GM21367 (cell line): ENCODE data around the gene COPS4.
"Not testable (repeated sequence)": the region's sequence is repeated elsewhere in the genome, so short reads cannot be mapped to it uniquely, and the experiment has no call there.

Source experiments
- ATAC-seq: cut with Tn5 transposase; IDR thresholded peaks from one replicate; pipeline ENCODE4 v1.9.1; 2021; ENCODE audit not compliant: unreplicated experiment

The COPS4 gene

DNA sequence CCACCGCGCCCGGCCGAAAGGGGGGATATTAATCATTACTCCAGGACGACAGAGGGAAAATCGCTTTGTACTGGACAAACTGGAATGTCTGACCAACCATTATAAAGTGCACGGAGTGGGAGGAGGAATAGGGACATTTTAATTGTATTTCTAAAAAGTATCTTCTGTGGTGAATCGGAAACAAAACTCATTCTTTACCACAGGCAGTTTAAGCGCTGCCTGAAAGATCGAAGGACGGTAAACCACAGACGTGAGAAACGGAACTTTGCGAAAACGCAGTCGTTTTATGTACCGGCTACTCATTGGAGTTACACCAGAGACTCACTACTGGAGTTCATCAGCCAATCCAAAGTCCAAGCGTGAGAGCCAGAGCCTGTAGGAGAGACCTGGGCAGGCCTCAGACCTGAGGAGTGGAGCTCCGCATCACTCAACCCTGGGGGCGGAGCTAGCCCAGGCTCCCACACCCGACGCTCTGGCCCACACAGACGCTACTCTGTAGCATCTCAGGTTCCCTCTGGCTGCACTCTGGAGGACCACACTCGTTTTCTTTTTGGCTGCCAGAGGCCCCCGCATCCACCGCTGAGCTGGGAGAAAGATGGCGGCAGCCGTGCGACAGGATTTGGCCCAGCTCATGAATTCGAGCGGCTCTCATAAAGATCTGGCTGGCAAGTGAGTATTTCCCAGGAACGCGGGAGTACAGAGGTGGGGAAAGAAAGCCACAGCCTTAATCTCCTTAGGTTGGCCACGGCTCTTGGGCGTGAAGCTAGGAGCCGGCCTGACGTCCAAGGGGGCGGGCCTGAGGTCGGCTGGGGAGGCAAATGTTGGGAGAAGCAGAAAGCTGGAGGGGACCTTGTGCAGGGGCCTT is at the start of gene COPS4:
Gene COPS4, plus strand, starts transcription at position 554 of the 865 bp plus-strand sequence. Its CDS starts 42 bp downstream, at position 596.
- ATAC-seq = peak; percentile 96

DNA sequence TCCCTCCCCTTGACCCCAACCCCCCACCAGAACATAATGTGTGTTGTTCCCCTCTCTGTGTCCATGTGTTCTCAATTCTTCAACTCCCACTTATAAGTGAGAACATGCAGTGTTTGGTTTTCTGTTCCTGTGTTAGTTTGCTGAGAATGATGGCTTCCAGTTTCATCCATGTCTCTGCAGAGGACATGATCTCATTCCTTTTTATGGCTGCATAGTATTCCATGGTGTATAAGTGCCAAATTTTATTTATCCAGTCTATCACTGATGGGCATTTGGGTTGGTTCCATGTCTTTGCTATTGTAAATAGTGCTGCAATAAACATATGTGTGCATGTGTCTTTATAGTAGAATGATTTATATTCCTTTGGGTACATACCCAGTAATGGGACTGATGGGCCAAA is 47.5 kb upstream of the COPS4 start:
- ATAC-seq = not testable (repeated sequence)

DNA sequence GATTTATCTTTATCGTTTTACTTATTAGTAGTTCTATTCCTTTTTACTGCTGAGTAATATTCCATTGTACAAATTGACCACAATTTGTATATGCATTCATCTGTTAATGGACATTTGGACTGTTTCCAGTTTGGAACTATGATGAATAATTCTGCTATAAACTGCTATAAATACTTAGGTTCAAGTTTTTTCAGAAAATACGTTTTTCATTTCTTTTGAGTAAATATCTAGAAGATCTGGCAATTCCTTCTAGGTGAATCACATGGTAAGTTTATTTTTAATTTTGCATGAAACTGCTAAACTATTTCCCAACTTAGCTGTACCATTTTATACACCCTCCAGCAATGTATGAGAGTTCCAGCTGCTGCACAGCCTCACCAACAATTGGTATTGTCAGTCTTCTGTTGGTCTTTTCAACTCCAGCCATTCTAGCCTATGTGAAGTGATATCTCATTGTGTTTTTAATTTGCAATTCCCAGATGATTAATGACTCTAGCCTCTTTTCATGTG is 46.6 kb upstream of the COPS4 start:
- no peak for ATAC-seq

DNA sequence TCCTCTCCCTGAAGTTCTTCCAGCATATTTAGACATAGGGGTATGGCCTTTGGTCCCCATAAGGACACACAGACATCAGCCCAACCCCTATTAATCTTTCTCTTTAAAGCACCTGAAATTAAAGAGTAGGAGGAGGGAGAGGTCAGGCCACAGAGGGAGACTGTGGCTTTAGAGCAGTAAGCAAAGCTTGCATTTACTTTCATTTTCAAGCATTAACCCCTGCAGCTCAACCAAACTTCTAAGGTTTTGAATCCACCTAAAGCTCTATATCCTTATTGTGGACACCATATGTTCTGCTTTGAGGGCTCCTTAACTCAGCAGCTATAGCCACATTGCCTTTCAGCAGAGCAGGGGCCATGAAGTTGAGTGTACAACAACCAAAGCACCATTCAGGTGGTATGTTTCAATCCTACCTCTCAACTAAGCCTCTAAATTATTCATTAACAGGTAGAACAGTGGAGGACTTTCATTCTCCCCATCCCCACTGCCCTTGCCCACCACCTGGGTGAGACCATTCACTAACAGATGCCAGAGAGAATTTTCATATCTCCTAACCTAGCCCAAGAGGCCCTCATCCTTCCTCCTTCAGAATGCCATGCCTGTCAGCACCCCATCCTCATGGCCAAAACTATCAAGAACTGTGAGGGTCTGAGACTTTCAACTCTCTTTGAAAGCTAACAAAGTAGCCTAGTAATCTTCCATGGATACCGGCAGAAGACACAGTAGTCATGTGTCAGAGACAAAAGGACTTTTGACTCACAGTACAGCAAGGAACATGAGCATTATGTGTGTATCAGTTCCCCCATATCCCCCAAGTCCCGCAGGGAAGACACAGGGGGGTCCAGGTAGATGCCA is 45.2 kb upstream of the COPS4 start:
- ATAC-seq = peak; percentile 89

DNA sequence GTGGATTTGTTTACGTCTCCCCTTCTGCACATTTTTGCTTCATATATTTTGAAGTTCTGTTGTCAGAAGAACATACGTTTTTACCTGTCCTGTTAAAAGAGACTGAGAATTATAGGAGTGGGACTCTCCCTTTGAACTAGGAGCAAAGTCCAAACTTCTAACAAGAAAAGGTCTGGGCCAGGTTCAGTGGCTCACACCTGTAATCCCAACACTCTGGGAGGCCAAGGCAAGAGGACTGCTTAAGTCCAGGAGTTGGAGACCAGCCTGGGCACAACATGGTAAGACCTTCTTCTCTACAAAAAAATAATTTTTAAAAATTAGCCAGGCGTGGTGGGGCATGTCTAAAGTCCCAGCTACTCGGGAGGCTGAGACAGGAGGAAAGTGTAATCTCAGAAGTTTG is 40.1 kb upstream of the COPS4 start:
- no peak for ATAC-seq

DNA sequence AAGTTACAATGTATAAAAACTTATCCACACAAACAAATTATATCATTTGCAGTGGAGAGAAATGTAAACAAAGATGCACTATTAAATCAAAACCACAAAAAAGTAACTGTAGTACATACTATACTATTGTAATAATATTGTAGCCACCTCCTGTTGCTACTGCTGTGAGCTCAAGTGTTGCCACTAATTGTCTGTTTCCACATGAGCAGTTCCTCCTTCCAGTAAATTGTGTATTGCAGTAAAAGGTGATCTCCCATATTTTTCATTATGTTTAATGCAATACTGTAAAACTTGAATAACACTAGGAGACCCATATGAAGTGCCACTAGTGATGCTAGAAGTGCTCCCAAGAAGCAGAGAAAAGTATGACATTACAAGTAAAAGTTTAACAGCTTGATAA is 36.1 kb upstream of the COPS4 start:
- ATAC-seq = no peak

DNA sequence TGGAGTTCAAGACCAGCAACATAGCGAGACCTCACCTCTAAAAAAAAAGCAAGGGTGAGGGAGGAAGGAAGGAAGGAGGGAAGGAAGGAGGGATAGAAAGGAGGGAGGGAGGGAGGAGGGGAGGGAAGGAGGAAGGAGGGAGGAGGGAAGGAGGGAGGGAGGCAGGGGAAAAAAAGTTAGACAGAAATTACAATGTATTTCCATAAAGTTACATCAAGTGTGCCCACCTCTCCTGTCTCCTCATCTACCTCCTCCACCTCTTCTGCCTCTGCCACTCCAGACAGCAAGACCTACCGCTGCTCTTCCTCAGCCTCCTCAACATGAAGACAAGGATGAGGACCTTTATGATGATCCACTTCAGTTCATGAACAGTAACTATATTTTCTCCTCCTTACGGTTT is 32.7 kb upstream of the COPS4 start:
- no peak for ATAC-seq

DNA sequence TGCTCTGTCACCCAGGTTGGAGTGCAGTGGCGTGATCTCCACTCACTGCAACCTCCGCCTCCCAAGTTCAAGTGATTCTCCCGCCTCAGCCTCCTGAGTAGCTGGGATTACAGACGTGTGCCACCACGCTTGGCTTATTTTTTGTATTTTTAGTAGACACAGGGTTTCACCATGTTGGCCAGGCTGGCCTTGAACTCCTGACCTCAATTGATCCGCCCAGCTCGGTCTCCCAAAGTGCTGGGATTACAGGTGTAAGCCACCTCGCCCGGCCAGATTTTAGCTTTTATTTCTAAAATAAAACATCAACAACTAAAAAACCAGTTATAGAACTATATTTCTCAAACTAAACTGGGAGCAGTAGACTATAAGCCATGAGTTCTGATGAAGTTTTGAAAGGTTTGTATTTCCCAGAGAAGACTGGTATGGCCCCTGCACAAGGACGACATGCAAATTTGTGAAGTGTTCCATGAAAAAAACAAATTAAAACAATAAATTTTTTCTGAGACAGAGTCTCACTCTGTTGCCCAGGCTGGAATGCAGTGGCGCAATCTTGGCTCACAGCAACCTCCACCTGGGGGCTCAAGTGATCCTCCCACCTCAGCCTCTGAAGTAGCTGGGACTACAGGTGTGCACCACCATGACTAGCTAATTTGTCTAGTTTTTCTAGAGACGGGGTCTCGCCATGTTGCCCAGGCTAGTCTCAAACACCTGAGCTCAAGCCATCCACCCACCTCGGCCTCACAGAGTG is 31.8 kb upstream of the COPS4 start:
- ATAC-seq = not testable (repeated sequence)

DNA sequence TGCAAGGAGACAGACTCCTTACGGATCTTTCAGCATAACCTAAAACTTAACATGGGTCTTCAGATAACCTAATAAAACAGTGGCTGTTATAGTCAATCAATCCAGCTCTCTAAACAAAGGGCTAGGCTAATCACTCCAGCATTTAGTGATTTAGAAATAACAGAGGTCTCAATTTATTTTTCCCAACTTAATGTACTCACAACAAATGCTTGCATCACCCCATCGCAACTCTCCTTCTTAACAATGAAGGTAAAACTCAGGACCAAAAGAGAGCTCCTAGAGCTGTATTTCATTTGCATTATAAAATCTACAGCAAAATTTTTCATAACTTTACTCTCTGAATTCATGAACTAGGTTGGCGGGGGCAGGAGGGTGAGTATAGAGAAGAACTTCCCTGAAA is 25.5 kb upstream of the COPS4 start:
- no peak for ATAC-seq

DNA sequence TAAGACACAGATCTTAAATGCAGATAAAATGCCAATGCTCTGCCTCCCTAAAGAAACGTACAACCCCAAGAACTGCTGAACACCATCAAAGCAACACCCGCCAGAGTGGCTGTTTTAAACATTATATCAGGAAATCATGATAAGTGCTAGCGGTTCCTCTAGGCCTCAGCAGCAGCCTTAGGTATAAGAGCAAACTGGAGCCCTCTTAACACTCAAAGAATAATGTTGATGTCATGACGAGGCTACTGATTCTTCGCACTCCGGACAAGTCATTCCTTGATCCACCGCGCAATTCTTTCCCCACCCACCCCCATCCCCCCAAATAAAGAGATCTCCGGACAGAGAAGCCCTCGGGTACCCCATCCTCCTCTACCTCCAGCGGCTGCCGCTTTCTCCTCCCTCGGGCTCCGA is 24.9 kb upstream of the COPS4 start:
- ATAC-seq = no peak

DNA sequence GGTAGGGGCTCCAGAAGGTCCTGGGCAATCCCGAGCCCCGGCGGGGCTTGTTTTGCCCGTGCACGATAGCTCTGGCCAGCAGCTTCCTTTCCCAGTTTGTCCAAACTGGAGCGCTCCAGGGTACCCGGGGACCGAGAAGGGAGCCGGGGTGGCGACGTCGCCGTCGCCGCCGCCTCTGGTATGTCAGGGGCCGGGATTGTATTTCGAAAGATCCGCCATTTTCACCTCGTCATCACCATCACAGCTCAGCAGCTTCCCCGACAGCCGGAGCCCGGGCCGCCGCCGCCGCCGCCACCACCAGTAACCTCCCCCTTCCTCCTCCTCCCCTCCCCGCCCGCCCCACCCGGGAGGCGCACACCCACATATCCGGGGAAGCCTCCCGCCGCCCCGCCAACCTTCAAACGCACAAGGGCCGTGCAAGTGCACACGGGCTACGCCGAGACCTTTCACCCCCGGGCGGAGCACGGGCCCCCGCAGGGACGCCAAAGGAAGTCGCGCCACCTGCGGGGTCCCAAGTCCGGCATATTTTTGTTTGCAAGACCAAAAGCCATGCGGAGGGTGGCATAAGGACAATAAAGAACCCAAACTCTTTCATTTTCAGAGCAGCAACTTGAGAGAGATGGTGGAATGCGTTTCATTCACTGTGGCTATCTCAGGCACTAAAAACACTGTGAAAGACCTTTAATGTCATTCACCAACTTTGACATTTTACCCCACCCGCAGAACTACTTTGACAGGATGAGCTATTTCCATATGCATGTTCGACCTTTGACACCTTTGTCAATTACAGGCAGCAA is 24.3 kb upstream of the COPS4 start, which contains the start of gene LIN54:
Gene LIN54, minus strand, starts transcription at position 302 of the 797 bp plus-strand sequence. CDS start 25,979 bp downstream, outside the sequence.
- ATAC-seq = peak; percentile 31

DNA sequence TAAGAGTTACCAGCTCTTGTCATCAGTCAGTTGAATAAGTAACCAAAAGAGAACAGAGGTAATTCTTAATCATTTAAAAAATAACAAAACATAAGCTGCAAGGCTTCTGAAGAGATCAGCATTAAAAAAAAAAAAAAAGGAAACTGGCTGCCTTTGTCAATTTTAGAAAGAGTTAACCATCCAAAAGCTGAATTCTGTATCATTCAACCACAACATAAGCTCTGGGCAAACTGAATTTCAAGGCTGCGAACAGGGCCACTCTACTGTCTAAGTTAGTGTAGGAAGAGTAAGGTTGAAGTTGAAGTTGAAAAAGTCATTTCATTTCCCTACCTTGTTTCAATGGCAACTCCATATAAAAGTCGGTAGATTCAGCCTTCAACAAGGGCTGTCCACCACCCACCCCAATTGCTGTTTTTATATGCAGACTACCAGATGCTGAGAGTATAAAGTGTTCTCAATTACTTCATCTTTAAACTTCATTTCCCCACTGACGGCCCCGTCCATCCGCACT is 23.2 kb upstream of the COPS4 start:
- ATAC-seq = no peak

DNA sequence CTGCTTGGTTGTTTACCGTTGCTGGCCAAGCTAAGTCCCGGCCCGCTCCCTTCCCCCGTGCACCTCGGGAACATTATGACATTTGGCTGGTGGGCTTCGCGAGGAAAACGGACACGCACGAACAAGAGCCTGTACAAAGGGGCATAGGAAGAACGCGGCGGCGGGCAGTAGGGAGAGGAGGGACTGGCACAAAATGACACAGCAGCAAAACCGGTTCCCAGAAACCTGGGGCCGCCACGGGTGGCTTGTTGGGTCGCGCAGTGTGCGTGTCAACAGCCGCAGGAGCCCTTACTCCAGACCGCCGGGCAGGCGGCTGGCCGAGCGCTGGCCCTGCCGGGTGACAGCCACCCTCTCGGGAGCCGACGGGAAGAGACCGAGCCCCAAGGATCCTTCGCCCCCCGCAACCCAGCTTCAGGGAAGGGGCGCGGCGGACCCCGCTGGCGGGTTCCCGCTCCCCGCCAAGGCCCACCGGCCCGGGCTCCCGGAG is 22.7 kb upstream of the COPS4 start:
- no peak for ATAC-seq

DNA sequence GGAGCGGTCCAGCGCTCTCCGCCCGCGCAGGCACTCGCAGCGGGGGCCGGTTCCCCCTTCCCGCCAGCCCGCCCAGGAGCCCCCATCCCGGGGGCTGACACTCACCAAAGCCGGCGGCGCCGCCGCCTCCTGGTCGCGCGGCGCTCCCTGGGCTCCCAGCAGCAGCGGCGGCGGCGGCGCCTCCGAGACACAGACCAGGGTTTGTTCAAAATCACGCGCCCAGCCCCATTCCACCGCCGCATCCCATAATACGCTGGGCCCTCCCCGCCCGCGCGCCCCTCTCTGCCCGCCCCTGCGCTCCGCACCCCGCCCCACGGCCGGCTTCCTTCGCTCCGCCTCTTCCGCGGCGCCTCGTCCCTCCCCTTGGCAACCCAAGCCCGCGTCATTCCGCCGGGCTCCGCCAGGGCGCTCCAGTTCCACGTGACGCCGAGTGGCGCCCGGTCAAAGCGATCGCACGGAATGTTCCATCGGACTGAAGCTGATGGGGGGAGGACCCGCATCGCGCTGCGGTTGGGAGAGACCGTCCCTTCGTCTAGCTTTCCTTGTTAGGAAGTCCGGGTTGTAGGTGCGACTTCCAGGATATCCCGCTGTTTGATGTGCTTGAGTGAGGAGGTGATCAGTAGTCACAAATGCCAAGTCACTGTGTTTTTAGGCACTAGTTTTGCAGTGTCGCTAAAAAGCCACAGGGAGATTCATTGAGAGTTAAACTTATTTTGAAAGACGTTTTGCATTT is 22.1 kb upstream of the COPS4 start:
- peak; percentile 78 for ATAC-seq

DNA sequence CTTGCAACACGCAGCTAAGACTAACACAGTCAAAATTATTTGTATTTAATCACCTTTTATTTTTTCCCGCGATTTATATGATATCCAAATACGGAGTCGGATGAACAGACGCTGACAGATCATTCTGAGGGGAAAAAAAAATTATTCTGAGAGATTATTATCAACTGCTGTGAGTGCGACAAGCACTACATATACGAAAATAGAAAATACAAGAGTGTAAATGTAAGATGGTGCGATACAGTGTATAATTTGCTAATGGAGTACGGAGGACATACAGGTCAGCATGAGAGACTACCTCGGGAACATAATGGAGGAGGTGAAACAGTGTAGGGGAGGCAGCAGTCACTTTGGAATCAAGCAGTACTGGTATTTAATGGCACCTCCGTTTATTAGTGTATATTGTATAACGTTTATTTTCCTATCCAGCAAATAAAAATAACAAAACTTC is 21.5 kb upstream of the COPS4 start:
- no peak for ATAC-seq

DNA sequence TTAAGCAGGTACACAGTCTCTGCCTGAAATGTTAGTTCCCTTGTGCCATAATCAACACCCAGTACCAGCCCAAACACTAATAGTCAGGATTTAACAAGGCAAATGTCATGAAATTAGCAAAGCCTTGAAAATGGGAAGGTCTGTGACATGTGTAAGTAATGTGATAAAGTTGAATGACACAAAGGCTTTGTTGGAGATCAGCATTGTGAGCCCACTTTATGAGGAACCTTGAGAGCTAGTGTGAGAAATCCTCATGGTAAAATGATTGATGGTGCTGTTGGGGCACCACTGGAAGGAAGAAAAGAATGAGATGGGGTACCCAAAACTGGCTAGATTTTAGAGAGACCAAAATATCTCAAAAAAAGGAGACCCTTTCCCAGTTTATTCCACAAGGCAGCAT is 21.1 kb upstream of the COPS4 start:
- ATAC-seq = no peak

DNA sequence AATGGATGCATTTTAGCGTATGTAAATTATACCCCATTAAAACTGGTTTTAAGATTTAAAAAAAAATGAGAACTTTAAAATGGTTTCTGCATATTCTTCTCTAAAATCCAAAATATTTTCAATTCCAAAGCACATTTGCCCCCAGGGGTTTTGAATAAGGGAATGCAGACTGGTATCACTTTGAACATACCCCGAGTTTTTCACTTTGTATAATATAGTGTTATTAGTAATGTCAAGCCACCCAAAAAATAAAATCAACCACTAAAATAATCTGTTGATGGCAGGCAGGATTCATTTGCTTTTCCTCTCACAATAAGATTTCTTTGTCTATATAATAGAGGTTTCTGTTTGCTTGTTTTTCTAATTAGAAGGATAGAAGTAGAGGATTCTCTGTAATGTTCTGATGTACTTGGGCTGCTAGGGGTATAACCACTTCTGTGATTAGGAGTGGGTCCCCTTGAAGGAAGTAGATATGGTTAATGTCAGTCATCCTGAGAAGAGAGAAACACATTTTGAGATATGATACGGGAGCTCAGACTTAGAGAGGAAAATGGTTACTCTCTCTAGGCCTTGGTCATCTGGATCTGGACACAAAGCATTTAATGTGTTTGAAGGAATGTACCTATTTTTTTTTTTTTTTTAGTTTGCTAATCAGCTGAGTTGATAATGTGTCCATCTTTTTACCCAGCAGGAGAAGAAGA is 15.0 kb upstream of the COPS4 start:
- ATAC-seq = no peak

DNA sequence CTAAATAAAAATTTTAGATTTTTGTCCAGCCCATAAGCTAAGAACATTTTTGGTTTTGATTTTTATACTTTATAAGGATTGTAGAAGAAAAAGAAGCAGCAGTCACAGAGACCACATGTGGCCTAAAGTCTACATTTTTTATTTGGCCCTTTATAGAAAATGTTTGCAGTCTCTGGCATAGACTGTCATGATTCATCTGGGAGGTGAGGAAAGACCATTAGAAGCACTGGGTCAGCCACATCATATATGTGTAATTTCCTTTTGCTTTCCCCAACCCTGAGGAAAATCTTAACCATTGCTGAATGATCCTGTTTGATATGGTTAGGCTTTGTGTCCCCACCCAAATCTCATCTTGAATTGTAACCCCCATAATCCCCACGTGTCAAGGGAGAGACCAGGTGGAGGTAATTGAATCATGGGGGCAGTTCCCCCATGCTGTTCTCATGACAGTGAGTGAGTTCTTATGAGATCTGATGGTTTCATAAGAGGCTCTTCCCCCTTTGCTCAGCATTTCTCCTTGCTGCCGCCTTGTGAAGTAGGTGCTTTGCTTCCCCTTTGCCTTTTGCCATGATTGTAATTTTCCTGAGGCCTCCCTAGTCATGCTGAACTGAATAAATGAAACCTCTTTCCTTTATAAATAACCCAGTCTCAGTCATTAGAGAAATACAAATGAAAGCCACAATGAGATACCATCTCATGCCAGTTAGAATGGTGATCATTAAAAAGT is 12.1 kb upstream of the COPS4 start:
- no peak for ATAC-seq
